ENCODE data around the gene VAV2.
A peak's percentile ranks its signal among the peaks of the same experiment; 100 is the strongest.
"Not testable (repeated sequence)": the region's sequence is repeated elsewhere in the genome, so short reads cannot be mapped to it uniquely, and the experiment has no call there.

The VAV2 gene

DNA sequence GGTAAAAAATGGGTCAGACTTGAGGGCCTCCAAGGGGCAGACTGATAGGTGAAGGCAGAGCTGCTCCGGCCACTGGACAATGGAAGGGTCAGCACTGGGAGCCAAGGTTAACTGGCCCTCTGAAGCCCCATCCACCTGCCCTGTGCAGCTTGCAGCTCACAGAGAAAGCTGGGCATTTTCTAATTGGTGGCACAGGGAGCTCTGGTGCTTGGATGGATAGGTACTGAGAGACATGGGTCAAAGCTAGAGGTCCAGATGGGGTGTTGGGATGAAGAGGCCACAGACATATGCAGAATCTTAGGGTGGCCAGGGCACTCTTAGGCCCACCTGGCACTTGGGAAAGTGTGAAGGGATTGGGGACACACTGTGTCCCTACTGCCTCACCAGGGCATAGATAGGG is 224.5 kb downstream of the VAV2 start:
- no peak for DNase-seq (ENCODE audit: low read depth)

DNA sequence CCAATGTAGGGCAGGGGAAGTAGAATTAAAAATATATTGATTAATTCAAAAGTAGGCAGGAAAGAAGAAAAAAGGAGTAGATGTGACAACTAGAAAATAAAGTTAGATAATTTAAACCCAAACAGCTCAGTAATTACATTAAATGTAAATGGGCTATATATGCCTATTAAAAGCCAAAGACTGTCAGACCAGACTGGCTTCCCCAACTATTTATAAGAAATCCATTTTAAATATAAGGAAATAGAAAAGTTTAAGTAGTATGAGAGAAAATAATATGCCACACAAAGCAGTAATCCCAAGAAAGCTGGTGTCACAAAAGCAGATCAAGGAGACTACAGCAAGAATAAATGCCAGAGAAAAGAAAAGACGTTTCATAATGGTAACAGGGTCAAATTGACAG is 225.1 kb downstream of the VAV2 start:
- no peak for DNase-seq (ENCODE audit: low read depth)

DNA sequence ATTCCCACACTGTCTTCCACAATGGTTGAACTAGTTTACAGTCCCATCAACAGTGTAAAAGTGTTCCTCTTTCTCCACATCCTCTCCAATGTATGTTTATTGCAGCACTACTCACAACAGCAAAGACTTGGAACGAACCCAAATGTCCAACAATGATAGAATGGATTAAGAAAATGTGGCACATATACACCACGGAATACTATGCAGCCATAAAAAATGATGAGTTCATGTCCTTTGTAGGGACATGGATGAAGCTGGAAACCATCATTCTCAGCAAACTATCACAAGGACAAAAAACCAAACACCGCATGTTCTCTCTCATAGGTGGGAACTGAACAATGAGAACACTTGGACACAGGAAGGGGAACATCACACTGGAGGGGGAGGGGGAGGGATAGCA is 225.9 kb downstream of the VAV2 start:
- not testable (repeated sequence) for DNase-seq (ENCODE audit: low read depth)

DNA sequence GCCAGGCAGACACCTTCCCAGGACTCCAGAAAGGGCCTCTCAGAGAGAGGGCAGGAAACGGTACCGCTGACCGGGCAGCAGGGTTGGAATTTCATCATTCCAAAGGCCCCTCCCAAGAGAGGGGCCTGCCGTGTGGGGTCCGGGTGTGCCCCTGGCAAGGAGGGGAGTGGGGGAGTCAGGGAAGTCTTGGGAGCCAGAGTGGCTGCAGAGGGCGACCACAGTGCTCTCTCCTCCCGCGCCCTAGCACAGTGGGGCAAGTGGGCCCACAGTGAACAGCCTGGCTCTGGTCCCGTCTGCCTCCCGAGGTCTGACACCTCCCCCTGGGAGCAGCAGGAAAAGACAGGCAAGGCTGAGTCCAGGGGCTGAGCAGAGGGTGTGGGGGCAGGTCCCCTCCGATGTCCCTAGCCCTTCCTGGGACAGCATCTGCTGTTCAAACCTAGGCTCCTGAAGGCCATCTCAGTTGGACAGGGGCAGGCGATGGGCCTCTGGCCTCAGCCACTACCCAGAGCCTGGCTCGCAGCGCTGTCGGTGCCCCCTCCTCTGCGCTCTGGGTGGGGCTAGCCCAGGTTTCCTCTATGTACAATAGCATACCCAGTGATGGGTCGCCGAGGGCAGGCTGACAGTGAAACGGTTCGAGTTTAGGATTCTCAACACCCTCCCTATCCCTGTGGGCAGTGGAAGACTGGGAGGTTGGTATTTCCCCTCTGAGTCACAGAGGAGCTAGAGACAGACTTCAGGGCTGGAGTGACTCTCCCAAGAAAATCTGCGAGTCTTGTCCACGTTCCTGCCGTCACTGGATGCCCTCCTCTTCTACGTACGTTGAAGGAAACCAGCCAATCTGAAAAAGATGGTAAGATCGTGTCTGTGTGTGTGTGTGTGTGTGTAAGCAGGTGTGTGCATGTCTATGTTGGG is 228.6 kb downstream of the VAV2 start:
- DNase-seq (ENCODE audit: low read depth) = no peak

DNA sequence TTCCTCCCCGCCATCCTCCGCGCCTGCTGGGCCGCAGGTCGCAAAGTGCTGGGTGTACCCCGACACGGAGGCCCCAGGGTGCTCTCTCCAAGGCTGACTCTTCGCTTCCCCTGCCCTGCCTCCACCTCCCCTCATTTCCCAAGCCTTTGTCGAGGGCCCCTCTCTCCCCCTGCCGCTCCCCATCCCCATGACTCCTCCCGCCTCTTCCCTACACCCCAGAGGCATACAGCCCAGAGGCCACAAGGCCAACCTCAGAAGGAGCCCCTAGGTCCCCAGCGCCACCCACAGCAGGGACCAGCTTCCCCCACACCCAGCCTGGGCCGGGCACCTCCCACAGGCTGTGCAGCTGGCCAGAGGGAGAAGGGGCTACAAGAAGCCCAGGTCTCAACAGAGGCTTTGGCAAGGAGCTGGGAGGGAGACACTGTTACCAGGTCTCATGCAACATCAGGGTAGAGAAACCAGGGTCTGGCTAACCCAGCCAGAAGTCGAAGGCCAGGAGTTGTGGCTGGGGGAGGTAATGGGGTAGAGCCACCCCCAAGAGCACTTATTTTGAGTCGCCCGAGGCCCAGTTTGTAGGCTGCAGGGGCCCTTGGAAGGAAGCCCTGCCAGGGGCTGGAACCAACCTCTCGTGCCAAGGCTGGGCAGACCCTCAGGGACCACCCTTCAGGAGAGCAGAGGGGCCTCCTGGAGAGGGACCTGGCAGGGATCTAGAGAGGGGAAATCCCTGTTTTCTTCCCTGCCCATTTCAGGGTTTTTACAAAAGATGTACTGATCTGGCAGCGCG is 229.4 kb downstream of the VAV2 start:
- DNase-seq (ENCODE audit: low read depth) = no peak

DNA sequence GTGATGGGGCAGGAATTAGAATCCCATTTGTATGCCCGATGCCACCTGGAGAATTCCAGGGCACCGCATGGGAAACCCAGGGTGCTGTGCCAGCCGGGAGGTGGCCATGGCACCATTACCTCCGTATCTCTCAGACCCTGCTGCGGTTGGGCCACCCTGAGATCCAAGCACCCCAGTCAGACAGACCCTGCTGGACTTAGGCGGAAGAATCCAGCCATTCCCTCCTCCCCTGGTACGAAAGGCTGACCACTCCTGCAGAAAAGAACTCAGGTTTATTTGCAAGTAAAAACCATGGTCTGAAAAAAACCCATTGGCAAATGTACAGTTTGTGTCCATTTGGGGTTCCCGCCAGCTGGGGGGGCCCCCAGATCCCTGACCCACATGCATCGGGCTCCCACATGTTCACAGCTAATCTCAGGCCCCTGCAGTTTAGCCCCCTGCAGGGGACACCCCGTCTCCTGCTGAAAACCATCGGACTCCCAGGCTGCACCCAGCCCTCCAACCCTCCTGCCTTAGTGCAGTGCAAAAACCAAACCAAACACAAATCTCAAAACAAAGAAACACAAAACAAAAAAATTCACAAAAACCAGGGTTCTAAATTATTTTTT is 230.4 kb downstream of the VAV2 start:
- DNase-seq (ENCODE audit: low read depth) = no peak

DNA sequence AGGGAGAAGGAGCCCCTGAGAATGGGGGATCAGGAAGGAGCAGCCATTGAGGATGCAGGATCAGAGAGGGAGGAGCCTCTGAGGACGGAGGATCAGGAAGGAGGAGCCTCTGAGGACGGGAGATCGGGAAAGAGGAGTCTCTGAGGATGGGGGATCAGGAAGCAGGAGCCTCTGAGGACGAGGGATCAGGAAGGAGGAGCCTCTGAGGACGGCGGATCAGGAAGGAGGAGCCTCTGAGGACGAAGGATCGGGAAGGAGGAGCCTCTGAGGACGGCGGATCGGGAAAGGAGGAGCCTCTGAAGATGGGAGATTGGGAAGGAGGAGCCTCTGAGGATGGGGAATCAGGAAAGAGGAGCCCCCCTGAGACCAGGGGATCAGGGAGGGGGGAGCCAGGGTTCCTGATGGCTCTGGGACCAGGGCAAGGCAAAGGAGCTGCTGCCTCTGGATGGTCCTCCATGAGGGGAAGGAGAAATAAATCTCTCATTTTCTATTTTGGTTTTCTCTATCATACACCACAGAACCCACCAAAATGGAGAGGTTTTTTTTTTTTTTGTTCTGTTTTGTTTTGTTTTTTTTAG is 231.3 kb downstream of the VAV2 start:
- no peak for DNase-seq (ENCODE audit: low read depth)

DNA sequence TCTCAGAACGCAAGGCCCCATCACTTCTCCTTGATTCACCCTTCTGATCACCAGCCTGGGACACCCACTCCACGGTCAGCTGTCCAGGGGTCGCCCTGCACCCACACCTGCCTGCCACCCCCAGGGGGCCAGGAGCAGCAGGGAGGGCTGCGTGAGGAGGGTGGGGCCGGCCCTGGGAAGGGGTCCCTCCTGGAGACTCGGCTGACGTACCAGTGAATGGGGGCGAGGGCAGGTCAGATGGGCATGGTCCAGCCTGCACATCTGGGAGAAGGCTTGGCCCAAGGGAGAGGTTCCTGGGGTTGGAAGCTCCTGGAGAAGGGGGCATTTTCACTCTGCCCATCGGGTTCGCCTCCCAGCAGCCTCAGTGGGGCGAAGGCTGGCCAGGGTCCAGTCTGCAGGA is 232.2 kb downstream of the VAV2 start:
- DNase-seq (ENCODE audit: low read depth) = no peak

DNA sequence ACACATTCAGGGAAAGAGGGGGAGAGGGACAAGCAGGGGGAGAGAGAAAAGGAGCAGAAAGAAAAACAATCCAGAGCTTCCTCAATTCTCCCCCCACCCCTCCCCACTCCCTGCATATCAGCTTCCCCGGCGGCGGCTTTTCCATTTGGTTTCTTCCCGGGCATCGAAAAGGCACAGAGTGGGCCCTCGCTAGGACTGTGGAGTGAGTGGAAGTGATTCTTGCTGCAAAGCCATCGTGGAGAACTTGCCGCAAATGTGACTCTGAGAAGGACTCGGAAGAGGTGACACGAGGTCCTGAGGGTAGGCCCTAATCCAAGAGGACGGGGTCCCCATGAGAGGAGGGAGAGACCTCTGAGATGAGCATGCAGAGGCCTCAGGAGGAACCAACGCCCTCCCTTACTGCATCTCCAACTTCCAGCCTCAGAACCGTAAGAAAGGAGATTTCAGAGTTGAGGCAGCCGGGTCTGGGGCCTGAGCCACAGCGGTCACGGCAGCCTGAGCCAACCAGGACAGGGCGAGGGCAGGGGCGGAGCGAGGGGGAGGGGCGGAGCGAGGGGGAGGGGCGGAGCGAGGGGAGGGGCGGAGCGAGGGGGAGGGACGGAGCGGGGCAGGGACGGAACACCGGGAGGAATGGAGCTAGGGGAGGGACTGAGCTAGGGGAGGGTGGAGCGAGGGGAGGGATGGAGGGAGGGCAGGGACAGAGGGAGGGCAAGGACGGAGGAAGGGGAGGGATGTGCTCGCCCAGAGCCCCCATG is 232.8 kb downstream of the VAV2 start:
- no peak for DNase-seq (ENCODE audit: low read depth)

DNA sequence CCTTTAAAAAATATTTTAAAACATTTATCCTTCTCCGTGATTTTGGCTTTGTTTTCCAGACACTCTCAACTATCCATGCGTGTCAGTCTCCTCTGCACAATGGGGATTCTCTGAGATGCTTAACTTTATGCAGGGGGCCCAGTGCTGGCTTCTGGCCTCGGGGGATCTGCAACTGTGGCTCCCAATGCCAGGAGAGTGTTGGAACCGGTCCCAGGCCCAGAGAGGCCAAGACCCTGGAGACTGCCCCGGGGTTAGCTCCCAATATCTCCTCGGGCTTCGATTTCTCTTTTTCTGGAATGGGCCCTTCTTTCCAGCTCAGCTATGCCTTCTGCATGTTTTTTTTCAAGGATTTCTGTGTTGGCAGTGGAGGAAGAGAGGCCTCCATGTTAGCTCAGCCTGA is 233.9 kb downstream of the VAV2 start:
- DNase-seq (ENCODE audit: low read depth) = no peak

DNA sequence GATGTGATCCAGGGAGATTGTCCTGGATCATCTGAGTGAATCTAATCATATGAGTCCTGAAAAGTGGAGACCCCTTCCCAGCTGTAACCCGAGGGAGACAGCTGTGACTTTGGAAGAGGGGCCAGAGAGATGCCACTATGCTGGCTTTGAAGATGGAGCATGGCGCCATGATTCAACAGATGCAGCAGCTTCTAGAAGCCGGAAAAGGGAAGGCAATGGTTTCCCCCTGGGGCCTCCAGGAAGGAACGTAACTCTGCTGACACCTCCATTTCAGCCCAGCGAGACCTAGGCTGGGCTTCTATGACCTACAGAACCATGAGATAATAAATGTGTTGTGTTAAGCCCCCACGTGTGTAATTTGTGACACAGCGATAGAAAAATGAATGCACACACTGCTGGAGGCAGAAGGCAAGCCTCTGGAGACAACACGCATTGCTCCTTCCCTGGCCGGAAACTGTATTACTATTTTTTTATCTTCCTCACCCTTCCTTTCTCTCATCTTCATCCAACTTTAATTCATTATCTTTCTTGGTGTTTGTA is 237.4 kb downstream of the VAV2 start:
- DNase-seq (ENCODE audit: low read depth) = no peak

DNA sequence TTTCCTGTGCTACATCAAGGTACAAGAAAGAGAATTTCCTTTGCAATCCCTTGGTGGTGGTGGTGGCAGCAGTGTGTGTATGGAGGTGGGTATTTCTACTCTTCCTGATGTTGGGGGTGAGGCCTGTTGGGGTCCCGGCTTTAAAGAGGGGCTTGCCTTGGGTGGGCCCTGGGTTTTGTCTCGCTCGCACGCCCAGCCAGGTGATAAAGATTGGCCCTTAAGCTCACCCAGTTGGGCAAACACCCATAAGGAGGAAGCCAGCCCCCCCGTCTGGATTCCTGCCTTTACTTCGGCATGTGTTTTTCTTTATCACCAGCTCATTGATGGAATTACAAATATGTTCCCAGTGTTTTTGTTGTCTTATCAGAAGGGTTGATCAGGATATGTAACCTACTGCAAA is 237.9 kb downstream of the VAV2 start:
- no peak for DNase-seq (ENCODE audit: low read depth)

DNA sequence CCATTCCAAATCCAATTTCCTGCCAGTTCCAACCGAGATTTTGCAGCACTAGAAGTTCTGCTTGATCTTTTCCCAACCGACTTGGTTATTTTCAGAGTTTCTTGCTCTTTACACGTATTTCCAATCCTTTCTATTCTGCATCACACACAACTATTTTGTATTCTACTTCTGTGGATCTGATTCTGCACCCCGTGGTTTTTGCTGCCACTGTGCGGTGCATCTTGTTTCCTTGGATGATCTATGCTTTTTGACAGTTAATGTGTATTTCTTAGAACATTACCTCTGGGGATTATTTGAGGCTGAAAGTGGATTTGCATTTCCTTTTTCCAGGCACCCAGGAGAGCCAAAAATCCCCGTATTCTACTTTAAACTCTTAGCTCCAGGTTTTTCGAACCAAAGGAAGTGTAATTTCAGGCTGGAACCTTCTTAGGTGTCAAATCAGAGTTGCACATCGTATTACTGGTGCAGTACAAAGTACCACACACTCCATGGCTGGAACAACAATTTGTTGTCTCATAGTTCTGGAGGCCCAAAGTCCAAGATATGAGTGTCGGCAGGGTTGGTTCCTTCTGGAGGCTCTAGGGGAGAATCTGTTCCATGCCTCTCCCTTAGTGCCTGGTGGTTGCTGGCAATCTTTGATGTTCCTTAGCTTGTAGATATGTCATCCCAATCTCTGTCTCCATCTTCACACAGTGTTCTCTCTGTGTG is 239.2 kb downstream of the VAV2 start:
- DNase-seq (ENCODE audit: low read depth) = no peak

DNA sequence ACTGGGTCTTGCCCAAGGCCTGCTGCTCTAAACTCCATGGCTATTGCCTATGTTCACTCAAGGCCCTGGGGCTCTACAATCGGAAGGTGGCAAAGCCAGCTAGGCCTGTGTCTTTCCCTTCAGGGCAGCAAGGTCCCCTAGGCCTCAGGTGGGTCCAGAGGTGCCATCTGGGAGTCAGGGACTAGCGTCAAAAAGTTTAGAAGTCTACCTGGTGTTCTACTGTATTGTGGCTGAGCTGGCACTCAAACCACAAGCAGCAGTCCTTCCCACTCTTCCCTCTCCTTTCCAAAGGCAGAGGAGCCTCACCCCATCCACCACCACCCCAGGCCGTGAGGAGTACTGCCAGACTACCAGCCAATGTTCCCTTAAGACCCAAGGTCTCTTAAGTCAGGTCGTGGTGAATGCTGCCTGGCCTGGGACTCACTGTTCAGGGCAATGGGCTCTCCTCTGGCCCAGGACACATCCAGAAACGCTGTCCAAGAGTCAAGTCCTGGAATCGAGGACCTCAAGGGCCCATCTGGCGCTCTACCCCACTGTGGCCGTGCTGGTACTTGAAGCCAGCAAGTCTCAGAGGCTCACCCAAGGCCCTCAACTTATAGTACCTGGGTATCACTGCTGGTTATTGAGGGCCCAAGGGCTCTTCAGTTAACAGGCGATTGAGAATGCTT is 241.0 kb downstream of the VAV2 start:
- DNase-seq (ENCODE audit: low read depth) = no peak

DNA sequence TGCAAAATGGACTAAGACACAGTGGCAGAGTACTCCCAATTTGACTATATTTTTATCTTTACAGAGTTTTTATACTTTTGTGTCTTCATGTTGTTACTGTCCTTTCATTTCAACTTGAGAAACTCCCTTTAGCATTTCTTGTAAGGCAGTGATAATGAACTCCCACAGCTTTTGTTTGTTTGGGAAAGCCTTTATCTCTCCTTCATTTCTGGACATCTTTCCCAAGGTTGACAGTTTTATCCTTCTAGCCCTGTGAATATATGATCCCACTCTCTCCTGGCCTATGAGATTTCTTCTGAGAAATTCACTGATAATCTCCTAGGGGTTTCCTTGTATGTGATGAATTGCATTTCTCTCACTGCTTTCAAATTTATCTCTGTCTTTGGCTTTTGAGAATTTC is 244.8 kb downstream of the VAV2 start:
- no peak for DNase-seq (ENCODE audit: low read depth)

DNA sequence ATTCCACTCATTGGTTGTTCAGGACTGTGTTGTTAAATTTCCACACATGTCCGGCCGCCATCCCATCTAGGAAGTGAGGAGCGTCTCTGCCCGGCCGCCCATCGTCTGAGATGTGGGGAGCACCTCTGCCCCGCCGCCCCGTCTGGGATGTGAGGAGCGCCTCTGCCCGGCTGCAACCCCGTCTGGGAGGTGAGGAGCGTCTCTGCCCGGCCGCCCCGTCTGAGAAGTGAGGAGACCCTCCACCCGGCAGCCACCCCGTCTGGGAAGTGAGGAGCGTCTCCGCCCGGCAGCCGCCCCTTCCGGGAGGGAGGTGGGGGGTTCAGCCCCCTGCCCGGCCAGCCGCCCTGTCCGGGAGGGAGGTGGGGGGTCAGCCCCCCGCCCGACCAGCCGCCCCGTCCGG is 247.6 kb downstream of the VAV2 start:
- not testable (repeated sequence) for DNase-seq (ENCODE audit: low read depth)

DNA sequence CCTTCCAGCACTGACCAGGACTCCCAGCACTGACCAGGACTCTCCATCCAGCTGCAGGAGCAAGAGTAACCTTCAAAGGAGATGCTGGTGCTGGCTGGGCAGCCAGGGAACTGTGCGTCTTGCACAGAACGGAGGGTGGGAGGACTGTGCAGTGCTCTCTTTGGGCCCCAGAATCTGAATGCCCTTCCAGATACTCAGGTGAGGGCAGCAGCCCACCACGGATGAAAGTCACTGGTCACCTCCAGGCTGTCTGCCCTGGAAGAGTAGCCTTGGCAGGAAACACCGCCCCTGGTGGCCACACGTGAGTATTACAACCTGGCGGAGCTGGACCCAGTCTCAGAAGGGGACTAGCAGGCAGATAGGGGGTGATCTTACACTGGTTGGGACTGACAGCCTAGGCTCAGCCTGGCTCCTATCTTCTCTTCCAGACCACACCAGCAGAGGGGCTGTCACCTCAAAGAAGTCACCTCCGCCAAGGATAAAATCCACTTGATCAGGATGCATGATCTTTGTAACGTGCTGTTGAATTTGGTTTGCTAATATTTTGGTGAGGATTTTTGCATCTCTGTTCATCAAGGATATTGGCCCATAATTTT is 249.2 kb downstream of the VAV2 start:
- DNase-seq (ENCODE audit: low read depth) = peak; percentile 71

DNA sequence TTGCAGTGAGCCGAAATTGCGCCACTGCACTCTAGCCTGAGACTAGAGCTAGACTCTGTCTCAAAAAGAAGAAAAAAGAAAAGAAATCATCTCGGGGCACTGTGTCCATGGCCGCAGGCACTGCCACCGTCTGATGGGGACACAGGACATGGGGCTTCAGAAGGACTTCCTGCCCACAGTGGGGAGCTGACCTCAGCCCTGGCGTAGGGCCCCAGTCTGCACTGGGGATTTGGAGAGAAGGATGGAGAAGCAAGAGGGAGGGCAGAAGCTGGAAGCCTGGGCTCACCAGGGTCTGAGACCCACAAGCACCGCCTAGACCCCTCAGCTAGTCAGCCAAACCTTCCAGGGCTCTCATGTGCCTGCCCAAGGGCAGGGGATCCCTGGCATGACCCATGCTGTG is 249.9 kb downstream of the VAV2 start:
- no peak for DNase-seq (ENCODE audit: low read depth)

DNA sequence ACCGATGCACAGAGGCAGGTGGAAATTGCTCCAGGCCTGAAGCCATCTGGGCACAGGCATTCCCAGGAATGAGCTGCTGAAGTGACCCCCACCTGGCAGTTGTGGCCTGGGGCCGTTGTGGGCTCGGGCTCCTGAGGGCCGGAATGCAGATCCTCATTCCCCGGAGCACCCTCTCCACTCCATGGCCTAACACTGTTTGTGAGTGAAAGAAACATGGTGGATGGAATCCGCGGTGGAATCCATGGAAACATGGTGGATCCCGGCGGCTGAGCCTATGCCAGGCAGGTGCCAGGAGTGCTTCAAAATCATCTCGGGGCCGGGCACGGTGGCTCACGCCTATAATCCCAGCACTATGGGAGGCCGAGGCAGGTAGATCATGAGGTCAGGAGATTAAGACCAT is 250.4 kb downstream of the VAV2 start:
- no peak for DNase-seq (ENCODE audit: low read depth)

DNA sequence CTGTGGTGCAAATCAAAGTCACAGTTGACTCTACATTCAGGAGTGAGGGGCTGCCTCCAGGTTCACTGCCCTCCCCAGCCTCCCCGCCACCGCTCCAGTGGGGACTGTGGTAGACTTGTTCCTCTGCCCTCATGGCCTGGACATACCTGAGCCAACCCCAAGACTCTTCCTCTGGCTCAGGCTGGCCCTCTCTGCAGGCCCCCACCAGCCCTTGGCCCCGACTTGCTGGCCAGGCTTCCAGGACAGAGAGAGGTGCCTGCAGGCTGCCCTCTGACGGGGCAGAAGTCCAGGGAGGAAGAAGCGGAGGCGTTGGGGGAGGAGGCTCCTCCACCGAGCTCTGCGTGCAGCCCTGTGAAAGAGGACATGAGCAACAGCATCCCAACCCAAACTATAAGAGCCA is 251.2 kb downstream of the VAV2 start:
- DNase-seq (ENCODE audit: low read depth) = no peak

Data from activated T-cell treated with anti-CD3 and anti-CD28 coated beads for 24 hours (primary cell).